ENCODE data around the gene TTC21B. TPM values are rescaled to one million over a fixed set of nuclear protein-coding genes. Genes with fewer than 3 reads are reported as not detected.

The TTC21B gene
- total and polyA plus RNA-seq, 7 experiments from 2014 or later = 9.2 to 38.9 (median 29.1) TPM

DNA sequence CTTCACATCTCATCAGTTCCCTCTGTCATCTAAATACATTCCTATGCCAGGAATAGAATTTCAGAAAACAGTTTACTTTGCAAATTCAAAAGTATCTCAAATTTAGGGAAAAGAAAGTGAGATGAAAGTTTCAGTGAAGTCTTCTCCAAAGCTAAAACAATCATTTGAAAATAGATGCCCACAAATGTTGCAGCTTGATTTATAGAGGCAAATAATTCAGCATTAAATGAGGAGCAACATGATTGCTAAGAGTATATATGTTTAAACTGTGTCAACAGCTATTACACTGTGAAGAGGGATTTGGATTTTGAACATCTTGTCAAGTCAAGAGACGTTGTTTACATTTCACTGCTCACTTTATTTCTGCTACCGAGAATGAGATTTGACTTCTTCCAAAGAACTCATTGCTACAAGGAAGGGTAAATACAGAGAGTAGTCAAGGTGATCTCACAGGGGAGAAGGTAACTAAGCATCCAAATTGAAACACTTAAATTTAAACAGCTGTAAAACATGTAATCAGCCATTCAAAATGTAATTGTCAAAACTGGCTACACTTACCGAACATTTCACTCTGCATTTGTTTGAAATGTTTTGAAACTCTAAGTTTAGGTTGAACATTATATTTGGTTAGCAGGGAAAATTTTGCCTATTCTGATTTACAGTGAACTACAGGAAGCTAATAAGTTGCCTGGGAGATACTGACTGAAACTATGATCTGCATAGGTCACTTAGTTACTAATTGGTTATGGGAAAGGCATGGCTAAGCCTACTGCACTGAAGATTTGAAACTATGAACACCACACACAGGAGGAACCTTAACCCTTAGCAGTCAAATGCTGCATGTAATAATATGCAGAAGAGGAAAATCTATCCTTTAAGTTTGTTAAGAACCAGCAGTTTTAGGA is 126.3 kb downstream of the TTC21B start:
- no peak overlapping the region for H3K27ac ChIP-seq (ENCODE audit: low read depth, low read length)
- no peaks in the 10 kb centered on the region for H3K9me3 ChIP-seq (ENCODE audit: control insufficient read depth in 2 of 3, low read length in 3 of 3)
- Mint-ChIP-seq H3K9me3 (no peaks in the 10 kb centered on the region), H3K27me3 (peaks cover 5 to 26% (median 5%) of the 10 kb centered on the region in 5 donors), H3K4me3 (no peak overlapping the region), H3K27ac (no peak overlapping the region), H3K36me3 (peaks cover 0 to 4% (median 0%) of the 10 kb centered on the region in 5 donors), H3K4me1 (no peaks in the 10 kb centered on the region)
- ChIA-PET CTCF (no interaction called here), POLR2A (no interaction called here)
- no peak for ATAC-seq
- no peak for DNase-seq
- intact Hi-C loops (cut with micrococcal nuclease) = no loop called here
- no peak overlapping the region for H3K4me3 ChIP-seq (ENCODE audit: low read length)
- no peaks in the 10 kb centered on the region for H3K27me3 ChIP-seq (ENCODE audit: control insufficient read depth in 2 of 2, insufficient read depth in 2 of 2, low read length in 2 of 2)
- H3K36me3 ChIP-seq (ENCODE audit: control insufficient read depth in 2 of 3, insufficient read depth in 3 of 3, low read length in 3 of 3) = no peaks in the 10 kb centered on the region
- no peaks in the 10 kb centered on the region for H3K4me1 ChIP-seq (ENCODE audit: control insufficient read depth in 2 of 2, insufficient read depth in 2 of 2, low read length in 2 of 2)

DNA sequence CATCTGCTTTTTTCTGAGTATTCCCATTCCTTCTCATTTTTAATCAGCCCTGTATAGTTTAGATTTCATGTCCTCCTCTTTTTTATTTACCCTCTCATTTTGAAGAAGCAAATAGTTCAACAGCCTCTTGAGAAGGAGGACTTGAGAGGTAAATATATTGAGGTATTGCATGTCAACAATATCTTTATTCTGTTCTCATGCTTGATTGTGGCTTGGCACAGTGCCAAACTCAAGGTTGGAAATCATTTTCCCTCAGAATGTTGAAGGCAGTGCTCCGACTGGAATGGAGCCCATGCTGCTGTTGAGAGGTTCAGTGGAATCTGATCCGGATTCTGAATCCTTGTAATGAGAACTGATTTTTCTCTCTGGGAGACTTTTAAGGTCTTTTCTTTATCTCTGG is 128.5 kb downstream of the TTC21B start:
- no peak for DNase-seq
- no peaks in the 10 kb centered on the region for H3K9me3 ChIP-seq (ENCODE audit: control insufficient read depth in 2 of 3, low read length in 3 of 3)
- no peak overlapping the region for H3K27ac ChIP-seq (ENCODE audit: low read depth, low read length)
- Mint-ChIP-seq H3K9me3 (no peaks in the 10 kb centered on the region), H3K27ac (no peak overlapping the region), H3K4me1 (no peaks in the 10 kb centered on the region), H3K4me3 (no peak overlapping the region), H3K27me3 (peaks cover 5 to 33% (median 9%) of the 10 kb centered on the region in 5 donors), H3K36me3 (peaks cover 0 to 4% (median 0%) of the 10 kb centered on the region in 5 donors)
- H3K27me3 ChIP-seq (ENCODE audit: control insufficient read depth in 2 of 2, insufficient read depth in 2 of 2, low read length in 2 of 2) = no peaks in the 10 kb centered on the region
- H3K4me1 ChIP-seq (ENCODE audit: control insufficient read depth in 2 of 2, insufficient read depth in 2 of 2, low read length in 2 of 2) = no peaks in the 10 kb centered on the region
- no peaks in the 10 kb centered on the region for H3K36me3 ChIP-seq (ENCODE audit: control insufficient read depth in 2 of 3, insufficient read depth in 3 of 3, low read length in 3 of 3)
- CTCF ChIA-PET = no interaction called here
- no peak overlapping the region for H3K4me3 ChIP-seq (ENCODE audit: low read length)
- POLR2A ChIA-PET = no interaction called here
- intact Hi-C loops (cut with micrococcal nuclease) = no loop called here
- no peak for ATAC-seq

Other genes starting within 250 kb of the TTC21B start
- gene GALNT3, start 159.5 kb downstream of the TTC21B start, total RNA-seq = 10 to 100 TPM in 2 of 5 experiments, 1 to 10 TPM in 3; 2.5 to 20.3 (median 3.7) TPM
- gene GALNT3, start 159.5 kb downstream of the TTC21B start, polyA plus RNA-seq = not detected
- gene SCN1A, start 174.2 kb upstream of the TTC21B start, total RNA-seq = not detected
- not detected for gene SCN1A, start 174.2 kb upstream of the TTC21B start, polyA plus RNA-seq